ENCODE measurements around the gene COPB2. TPM values are rescaled to one million over a fixed set of nuclear protein-coding genes. Genes with fewer than 3 reads are reported as not detected.

The COPB2 gene
- total RNA-seq, 1 donor from 2014 or later, result 106 TPM

- TF ChIP-seq CTCF (IDR thresholded peaks at IDR 0.05), result no peak
- DNase-seq (no peak), ATAC-seq (no peak)
- Histone ChIP-seq H3K36me3 (no peaks in the 10 kb centered on the region), H3K4me1 (no peaks in the 10 kb centered on the region), H3K27me3 (no peaks in the 10 kb centered on the region), H3K4me3 (no peak overlapping the region), H3K27ac (no peak overlapping the region), H3K9me3 (no peaks in the 10 kb centered on the region)
- intact Hi-C loops (cut with DNase I), result no loop called here
Observed at GRCh38 chr3:139325551-139325950, 63.9 kb downstream of the COPB2 start.

GRCh38 chr3:139324456-139324855, 65.0 kb downstream of the COPB2 start:
- Histone ChIP-seq H3K4me1 (no peaks in the 10 kb centered on the region), H3K27me3 (no peaks in the 10 kb centered on the region), H3K36me3 (no peaks in the 10 kb centered on the region), H3K27ac (no peak overlapping the region), H3K4me3 (no peak overlapping the region), H3K9me3 (no peaks in the 10 kb centered on the region)
- ATAC-seq (no peak), DNase-seq (no peak)
- no peak for TF ChIP-seq CTCF (IDR thresholded peaks at IDR 0.05)
- intact Hi-C loops (cut with DNase I), result no loop called here

GRCh38 chr3:139323146-139323545, 66.3 kb downstream of the COPB2 start:
- Histone ChIP-seq H3K27ac (no peak overlapping the region), H3K27me3 (peaks cover 2% of the 10 kb centered on the region), H3K36me3 (no peaks in the 10 kb centered on the region), H3K9me3 (no peaks in the 10 kb centered on the region), H3K4me1 (no peaks in the 10 kb centered on the region), H3K4me3 (no peak overlapping the region)
- TF ChIP-seq CTCF (IDR thresholded peaks at IDR 0.05), result no peak
- intact Hi-C loops (cut with DNase I), result no loop called here
- DNase-seq (no peak), ATAC-seq (no peak)

GRCh38 chr3:139322346-139322745, 67.1 kb downstream of the COPB2 start:
- TF ChIP-seq CTCF (IDR thresholded peaks at IDR 0.05), result no peak
- Histone ChIP-seq H3K4me3 (no peak overlapping the region), H3K27me3 (peaks cover 7% of the 10 kb centered on the region), H3K9me3 (no peaks in the 10 kb centered on the region), H3K36me3 (no peaks in the 10 kb centered on the region), H3K4me1 (no peaks in the 10 kb centered on the region), H3K27ac (no peak overlapping the region)
- no peak for ATAC-seq
- DNase-seq, result no peak
- intact Hi-C loops (cut with DNase I), result no loop called here

GRCh38 chr3:139320551-139321309, 68.7 kb downstream of the COPB2 start:
- Histone ChIP-seq H3K27ac (no peak overlapping the region), H3K27me3 (peaks cover 7% of the 10 kb centered on the region), H3K4me3 (no peak overlapping the region), H3K4me1 (no peaks in the 10 kb centered on the region), H3K9me3 (no peaks in the 10 kb centered on the region), H3K36me3 (no peaks in the 10 kb centered on the region)
- DNase-seq (no peak), ATAC-seq (no peak)
- intact Hi-C loops (cut with DNase I), result no loop called here
- TF ChIP-seq CTCF (IDR thresholded peaks at IDR 0.05), result no peak

All from upper lobe of right lung (tissue), 1 donor.